NCI-H2029 (cell line): ENCODE data around the gene RIMS4.
"Not testable (repeated sequence)": the region's sequence is repeated elsewhere in the genome, so short reads cannot be mapped to it uniquely, and the experiment has no call there.

Source experiments
- DNase-seq: peaks from one replicate; lab custom pipeline; 2025; lab: John Stamatoyannopoulos, UW

Gene RIMS4

DNA sequence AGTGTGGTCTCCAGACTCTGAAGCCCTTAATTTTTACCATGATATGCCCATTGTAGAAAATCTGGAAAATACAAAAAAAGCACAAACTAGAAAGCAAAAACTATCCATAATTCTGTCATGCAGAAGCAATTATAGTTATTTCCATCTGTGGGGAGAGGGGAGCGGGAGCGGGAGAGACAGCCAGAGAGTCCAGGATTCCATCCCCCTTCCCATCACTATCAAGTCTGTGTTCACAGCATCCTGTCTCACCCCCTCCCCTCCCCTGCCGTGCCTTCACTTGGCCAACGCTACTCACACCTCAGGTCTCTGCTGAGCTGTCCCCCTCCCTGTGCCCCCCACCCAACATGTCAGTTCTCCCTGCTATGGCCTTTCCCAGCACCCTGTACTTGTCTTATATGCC lies 14.5 kb downstream of the RIMS4 start:
- no peak for DNase-seq

DNA sequence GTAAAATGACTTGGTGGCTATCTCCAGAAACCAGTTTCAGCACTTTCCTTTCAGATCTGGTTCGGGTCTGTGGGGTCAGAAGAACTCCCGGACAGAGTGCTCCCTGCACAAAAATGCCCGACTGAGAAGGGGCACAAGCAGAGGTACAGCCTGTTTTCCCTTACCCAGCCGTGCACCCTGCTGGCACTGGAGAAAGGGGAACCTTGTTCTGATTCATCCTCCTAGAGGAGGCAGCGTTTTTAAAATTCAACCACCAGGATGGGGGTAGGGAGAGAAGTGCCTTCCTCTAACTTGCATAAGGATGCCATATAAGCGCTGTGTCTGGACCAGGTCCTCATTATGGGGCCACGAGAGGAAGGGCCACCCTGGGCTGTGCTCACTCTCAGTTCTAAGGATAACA lies 17.6 kb downstream of the RIMS4 start:
- DNase-seq: no peak

DNA sequence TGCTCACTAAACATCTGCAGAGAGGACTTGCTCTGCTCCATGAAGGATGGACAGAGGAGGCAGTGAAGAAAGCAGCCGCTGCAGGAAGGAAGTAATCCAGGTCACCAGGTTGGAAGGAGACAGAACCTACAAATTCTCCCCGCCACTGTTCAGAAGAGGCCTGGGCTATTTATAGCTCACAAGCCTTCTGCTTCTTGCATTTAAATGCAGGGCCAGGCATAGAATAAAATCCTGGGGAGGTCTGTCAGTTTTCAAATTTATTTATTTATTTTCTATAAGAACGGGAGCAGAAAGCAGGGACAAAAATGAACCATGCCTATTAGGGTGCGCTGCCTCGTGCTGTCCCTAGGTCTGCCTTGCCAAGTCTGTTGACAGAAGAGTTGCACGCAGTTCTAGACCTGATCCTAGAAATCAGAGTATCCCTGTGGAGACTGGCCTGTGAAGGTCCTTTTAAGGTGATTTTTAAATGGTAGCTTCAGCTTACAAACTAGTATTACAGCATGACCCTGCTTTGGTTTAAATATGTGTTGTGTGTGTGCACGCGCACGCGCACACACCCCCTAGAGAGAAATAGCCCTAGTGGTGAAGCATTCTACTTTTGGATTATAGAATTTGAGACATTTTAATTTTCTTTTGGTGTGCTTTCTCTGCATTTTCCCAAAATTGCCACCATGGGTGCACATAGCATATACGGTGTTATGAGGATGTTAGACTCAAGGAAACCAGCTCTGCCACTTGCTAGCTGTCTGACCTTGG lies 19.5 kb downstream of the RIMS4 start:
- no peak for DNase-seq

DNA sequence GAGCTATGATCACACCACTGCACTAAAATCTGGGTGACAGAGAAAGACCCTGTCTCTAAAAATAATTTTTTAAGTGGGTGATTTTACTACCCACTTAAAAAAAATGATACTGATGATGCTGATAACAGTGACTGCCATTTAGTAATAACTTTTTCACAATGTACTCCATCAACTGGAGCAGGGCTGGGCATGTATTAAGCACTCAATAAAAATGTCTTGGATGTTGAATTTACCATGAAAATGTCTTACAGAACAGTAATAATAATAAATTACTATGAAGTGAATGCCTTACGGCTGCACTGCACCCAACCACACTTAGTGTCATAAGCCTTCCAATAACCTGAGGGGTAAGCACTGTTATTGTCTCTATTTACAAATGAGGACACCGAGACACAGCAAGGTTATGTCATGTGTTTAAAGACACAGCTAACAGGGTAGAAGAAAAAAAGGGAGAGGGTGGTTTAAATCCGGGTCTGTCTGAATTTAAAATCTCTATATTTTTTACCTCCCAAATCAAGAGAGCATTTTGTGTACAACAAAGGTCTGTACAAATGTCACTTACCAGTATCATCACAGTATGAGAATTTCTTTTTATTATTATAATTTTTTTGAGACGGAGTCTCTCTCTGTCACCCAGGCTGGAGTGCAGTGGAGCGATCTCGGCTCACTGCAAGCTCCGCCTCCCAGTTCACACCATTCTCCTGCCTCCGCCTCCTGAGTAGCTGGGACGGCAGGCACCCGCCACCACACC lies 21.5 kb downstream of the RIMS4 start:
- DNase-seq: no peak

DNA sequence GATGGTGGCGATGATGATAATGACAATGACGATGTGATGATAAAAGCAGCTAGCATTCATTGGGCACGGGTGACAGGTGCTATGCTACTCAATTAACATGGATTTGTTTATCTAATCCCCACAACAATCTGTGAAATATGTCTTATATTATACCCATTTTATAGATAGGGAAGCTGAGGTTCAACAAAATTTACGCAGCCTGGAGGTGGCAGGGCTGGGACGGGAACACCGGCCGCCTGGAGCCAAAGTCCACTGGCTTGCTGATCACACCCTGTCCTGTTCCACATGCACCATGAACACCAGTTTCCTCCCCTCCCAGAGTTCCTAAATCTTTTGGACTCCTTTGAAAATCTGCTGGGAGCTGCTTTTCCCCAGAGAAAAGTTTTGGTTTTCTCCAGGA lies 23.0 kb downstream of the RIMS4 start:
- DNase-seq: no peak

DNA sequence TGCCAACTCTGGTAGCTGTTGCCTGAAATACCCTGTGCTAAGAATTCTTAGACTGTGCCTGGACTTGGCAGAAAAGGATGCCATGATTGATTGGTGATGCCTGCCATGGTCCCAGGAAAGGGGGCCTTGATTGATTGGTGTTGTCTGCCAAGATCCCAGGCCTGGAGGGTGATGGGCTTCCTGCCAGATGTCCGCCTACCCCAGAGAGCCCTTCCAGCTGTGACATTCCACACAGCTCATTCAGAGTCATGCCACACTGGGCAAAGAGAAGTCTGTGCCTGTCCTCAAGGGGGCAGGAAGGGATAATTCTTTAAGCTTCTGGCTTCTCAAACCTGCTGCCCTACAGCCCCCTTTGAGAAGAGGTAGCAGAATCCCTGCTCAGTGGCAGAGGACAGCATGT lies 24.6 kb downstream of the RIMS4 start:
- DNase-seq: no peak

DNA sequence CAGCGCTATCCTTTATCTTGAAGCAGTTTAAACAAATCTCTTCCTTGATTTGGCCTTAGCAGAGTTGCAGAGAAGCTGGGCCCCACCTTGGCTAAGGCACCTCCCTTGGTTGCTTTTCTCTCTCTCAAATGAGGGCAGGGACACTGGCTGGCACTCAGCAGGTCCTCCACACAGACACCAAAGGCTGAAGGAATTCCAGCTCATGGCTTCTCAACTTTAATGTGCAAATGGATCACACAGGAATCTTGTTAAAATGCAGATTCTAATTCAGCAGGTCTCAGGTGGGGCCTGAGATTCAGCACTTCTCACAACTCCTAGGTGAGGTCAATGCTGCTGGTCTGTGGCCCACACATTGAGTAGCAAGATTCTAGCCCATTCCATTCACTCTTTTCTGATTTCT lies 25.7 kb downstream of the RIMS4 start:
- DNase-seq: no peak

DNA sequence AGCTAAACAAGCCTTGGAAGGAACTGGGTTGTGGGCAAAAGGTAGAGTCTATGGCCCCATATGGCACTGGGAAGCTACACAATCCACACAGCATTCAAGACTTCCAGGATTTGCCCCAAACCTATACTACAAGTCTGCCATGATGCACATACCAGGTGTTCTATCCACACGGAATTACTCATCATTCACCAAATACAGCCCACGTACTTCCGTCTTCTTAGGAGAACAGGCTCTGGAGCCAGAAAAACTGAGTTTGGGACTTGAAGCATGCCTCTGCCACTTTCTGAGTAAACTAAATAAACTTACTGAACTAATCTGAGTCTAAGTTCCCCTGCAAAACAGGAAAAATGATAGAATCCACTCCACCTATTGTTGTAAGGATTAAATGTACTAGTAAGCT lies 28.6 kb downstream of the RIMS4 start:
- DNase-seq: no peak

DNA sequence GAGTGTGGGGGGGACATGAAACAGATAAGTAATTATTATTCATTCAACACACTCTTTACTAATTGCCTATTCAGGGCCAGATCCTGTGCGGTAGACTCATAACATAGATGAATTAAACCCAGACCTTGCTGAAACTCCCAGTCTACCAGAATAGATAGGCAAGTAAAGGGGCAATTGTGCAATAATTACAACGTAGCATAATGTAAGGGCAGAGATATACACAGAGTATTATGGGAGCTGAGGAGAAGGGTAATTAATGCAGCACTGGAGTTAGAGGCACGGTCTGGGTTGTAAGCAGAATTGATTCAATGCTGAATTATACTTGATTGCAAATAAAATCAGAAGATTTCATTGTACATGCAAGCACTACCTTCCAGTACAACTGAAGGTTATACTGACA lies 29.2 kb downstream of the RIMS4 start:
- DNase-seq: no peak

DNA sequence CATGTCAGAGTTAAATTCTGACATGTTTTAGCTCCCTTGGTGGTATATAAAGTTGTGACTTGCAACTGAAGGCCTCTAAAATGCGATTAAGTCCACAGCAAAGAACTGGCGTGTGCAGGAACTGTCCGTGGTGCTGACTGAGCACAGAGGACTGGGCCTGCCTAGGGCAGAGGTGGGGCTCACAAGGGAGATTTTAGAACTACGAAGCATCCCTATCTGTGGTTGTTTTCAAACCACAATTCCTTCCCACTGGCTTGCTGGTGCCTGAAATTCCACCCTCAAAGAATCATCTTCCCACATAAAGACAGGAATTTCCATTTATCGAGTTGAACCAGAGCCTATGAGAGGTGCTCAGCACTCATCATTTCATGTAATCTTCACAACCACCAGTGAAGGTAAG lies 30.1 kb downstream of the RIMS4 start:
- DNase-seq: no peak

DNA sequence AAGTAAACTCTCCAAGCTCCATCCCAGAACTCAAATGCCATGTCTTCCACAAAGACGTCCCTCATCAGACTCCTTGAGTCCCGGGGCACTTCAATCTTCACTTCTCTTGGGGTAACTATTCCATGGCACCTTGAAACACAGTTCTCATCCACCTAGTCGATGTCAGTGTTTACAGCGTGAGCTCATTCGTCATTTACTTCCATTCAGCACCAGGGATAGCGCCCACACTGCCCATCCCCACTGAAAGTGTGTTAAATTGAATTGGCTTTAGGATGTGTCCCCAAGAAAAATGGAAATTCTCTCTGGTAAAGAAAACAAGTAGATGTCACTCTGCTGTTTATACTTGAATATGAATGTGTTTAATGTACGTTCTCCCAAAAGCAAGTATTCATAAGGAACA lies 33.4 kb downstream of the RIMS4 start:
- DNase-seq: no peak

DNA sequence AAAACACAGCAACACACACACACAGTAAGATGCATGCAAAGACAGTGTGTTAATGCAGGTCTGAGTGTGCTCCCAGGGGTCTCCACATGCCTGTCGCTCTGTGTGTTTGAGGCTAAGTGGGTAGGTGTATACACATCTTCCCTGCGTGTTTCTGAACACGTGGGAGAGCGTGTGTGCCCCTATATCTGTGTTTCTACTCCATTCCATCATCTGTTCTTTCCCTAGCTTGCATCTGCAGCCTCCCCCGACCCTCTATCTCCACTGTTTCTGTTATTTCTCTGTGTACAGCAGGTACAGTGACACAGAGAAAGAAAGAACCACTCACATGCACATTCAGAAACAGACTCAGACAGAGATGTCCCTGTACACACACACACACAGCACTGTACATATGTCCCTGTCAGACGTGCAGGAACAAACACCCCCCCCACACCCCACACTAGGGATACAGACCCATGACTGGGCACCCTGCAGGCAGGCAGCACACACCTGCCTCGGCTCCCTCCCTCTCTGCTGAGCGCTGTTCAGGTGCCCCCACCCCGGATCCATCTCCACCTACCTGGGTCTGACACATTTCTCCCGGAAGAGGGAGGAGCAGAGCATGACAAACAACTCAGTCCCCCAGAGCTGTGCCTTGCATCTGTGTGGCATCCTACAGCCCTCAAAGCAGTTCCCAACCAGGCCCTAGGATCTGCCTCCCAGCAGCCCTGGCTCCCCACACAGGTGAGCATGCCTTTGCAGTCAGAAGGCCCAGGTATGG lies 37.1 kb downstream of the RIMS4 start:
- no peak for DNase-seq

DNA sequence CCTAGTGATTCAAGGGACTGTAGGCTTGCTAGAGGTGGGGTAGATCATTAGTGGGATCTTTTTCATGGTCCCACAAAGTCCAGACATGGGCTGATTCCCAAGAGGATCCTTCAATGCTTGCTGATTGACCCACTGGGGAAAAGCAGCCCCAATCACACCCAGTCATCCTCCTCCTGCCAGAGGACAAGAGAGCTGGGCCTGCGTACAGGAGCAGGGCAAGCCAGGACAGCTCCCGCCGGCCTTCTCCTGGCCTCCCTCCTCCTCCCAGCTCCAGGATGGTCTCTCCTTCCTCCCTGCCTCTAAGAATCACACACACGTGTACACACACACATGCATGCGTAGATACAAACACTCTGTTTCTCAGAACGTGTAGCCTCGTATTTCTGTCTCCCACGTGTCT lies 37.7 kb downstream of the RIMS4 start:
- no peak for DNase-seq

DNA sequence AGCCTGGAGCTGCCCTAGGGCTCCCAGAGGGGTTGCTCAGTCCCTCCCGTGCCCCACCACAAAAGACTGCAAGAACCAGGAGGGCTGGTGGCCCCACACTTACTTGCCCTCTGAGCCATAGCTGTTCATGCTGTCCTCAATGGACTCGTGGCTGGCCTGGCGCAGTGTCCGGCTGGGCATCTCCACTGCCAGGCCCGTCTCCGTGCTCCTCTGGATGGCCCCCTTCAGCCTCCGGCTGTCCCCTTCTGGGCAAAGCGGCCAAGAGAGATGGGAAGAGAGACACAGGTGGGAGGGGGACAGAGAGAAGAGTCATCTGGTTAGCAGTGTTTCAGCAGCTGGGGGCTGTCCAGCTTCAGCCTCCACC lies 39.2 kb downstream of the RIMS4 start:
- DNase-seq: no peak

DNA sequence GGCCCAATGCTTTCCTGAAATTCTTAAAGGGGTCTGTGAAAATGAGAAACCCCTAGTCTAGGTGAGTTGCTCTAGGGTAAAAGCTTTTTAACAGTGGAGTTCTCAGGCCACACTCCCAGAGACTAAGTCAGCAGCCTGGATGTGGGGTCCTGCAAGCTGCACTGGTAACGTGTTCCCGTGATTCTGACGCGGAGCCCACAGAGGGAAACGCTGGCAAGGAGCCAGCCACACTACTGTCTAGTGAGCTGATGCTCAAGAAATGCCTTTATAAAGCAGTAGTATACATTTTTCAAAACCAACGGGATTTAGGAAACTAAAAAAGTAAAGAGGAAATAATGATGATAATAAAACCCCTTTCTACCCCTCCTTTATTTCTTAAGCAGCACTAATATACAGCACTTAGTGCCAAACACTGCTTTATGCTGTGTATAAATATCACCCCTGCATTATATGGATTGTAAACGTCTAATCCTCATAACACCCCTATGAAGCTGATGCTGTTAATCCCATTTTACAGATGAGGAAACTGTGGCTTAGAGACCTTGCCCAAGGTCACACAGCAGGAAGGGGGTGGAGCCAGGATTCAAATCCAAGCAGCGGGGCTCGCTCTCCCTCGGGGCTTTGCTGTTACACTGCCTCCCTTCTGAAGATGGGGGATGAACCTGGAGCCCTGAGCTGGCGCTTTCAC lies 39.7 kb downstream of the RIMS4 start:
- no peak for DNase-seq

DNA sequence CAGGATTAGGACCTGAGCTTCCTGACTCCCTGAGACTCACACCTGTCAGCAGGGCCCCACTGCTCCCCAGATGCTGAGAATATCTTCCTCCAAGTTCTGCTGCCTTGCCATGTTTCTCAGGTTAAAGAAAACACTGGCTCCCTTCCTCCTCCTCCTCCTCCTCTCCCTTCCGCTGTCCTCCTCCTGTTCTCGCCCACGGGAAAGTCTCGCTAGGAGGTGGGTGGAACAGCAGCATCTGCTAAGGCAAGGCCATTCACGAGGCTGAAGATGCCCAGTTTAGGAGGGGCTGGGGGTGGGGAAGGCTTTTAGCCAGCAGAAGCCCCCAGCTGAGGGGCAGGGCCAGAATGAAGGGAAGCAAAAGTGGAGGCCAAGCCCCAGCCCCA lies 40.9 kb downstream of the RIMS4 start:
- no peak for DNase-seq

DNA sequence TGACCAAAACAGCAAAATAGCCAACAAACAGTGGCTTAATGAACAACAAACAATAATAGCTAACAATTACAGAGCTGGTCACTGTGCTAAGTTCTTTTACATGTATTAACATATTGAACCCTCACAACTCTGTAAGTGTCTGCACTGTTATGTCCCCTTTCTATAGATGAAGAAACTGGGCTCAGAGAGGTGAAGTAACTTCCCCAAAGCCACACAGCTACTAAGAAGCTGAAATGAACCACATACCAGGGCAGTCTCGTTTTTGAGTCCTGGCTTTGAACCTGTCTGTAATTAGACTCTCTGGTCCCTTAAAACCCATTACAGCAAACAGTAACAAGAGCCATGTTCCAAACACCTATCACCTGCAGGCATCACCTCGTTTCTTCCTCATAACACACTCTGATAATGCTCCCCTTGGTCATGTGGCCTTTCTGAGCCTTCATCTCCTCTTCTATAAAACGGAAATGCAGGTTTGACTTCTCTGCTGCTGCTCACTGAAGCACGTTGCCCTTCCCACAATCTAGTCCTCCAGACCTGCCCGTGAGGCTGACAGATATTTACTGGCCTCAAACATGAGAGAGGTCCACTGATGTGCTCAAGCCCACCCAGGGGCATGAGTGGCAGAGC lies 41.4 kb downstream of the RIMS4 start:
- DNase-seq: peak; percentile 10

DNA sequence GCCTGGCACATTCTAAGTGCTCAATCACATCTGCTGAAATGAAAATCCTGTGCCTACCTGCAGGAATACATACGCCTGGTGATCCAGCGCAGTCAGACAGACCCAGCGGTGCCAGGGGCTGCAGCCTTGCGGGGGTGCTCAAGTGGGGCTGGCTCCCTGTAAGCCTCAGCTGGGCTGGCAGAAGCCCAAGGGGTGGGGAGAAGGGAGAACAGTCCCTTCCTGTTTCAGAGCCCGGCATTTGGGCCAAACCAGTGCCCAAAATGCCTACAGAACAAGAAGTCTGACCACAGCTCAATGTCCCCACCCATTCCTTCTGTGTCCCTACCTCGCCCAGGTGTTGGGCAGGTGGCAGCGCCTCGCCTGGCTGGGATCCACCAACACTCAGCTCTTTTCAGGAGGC lies 42.1 kb downstream of the RIMS4 start:
- peak; percentile 41 for DNase-seq

DNA sequence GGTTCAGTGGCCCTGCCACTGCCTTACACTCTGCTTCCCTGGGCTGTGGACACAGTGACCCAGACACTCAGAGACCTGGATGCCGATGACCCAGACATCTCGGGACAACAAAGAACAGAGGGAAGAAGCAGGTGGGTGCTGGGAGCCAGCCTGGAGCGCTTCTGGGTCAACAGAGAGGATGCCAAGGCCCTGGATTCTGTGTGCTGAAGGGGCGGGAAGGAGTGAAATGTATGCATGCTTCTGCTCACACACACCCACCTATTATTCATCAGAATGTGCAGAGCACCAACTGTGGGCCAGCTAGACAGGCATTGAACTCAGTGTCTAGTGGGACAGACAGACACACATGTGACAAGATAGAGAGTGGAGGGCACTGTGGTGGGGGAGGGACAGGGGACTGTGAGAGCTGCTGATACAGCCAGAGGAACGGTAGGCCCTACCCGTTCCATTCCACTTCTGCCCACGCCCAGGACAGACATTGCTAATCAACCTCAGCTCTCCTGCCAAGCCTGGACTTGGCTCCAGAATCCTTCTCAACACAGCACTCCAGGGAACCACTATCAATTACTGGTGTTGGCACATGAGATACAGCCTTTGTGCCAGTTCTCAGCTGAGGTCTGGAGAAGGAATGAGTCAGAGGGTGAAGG lies 44.5 kb downstream of the RIMS4 start:
- peak; percentile 81 for DNase-seq

DNA sequence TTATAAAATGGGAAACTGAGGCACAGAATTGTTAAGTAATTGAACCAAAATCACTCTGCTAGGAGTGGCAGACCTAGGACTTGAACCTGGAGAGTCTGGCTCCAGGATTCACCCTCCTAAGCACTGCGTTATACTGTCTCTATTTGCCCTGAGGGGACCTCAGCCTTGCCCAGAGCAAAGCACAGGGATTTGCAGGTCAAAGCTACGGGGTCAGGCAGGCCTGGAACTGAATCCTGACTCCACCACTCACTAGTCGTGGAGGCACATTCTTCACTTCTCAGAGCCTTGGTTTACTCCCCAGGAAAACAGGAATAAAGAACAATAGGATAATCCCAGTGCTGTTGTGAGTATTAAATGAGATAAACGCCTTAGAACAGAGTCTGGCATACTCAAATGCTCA lies 45.3 kb downstream of the RIMS4 start:
- DNase-seq: no peak

DNA sequence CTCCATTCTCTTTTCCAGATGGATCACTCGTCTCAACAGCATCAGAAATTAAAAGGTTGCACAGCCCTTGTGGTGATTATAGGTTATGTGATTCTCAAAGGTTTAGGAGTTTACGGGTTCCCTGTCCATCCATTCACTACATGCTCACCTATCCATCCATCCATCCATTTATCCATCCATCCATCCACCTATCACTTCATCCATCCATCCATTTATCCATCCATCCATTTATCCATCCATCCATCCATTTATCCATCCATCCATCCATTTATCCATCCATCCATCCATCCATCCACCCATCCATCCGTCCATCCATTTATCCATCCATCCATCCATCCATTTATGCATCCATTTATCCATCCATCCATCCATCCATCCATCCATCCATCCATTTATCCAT lies 46.5 kb downstream of the RIMS4 start:
- DNase-seq: not testable (repeated sequence)
